CD4-positive, alpha-beta T cell treated with Interleukin-1 beta for 1 hour (primary cell): Measurements from ENCODE around the gene IFFO2.
A peak's percentile ranks its signal among the peaks of the same experiment; 100 is the strongest.

Experiments
- DNase-seq, 2 donors: peaks; one replicate each; pipeline ENCODE4 v3.0.0-alpha.2; 2020 to 2022

The IFFO2 gene

GRCh38 chr1:18956193-18957135 lies at the start of gene IFFO2:
IFFO2 (minus strand) TSS chr1:18956676; CDS start chr1:18956332, 344 bp downstream.
- DNase-seq, result peak; percentile 97 to 98

GRCh38 chr1:19006000-19006399 lies 49.5 kb upstream of the IFFO2 start:
- no peak for DNase-seq

GRCh38 chr1:19003371-19004290 lies 47.2 kb upstream of the IFFO2 start:
- DNase-seq, result no peak

GRCh38 chr1:19000065-19000464 lies 43.6 kb upstream of the IFFO2 start:
- DNase-seq, result no peak

GRCh38 chr1:18999359-18999758 lies 42.9 kb upstream of the IFFO2 start:
- no peak for DNase-seq

GRCh38 chr1:18998016-18998724 lies 41.7 kb upstream of the IFFO2 start:
- DNase-seq, result no peak

- DNase-seq, result no peak
Observed at GRCh38 chr1:18997508-18997907, 41.0 kb upstream of the IFFO2 start.

GRCh38 chr1:18996548-18997177 lies 40.2 kb upstream of the IFFO2 start:
- DNase-seq, result no peak

- no peak for DNase-seq
Observed at GRCh38 chr1:18994381-18994780, 37.9 kb upstream of the IFFO2 start.

GRCh38 chr1:18992646-18993045 lies 36.2 kb upstream of the IFFO2 start:
- DNase-seq, result no peak

- DNase-seq, result no peak
Observed at GRCh38 chr1:18991585-18991984, 35.1 kb upstream of the IFFO2 start.

- no peak for DNase-seq
Observed at GRCh38 chr1:18989896-18990295, 33.4 kb upstream of the IFFO2 start.

- no peak for DNase-seq
Observed at GRCh38 chr1:18989176-18989799, 32.8 kb upstream of the IFFO2 start.

GRCh38 chr1:18981242-18981641 lies 24.8 kb upstream of the IFFO2 start:
- DNase-seq, result no peak

GRCh38 chr1:18978706-18979105 lies 22.2 kb upstream of the IFFO2 start:
- DNase-seq, result no peak

- no peak for DNase-seq
Observed at GRCh38 chr1:18977428-18977827, 21.0 kb upstream of the IFFO2 start.

GRCh38 chr1:18976096-18976495 lies 19.6 kb upstream of the IFFO2 start:
- DNase-seq, result no peak

- no peak for DNase-seq
Observed at GRCh38 chr1:18974606-18975005, 18.1 kb upstream of the IFFO2 start.

GRCh38 chr1:18974005-18974404 lies 17.5 kb upstream of the IFFO2 start:
- DNase-seq, result no peak

- no peak for DNase-seq
Observed at GRCh38 chr1:18973446-18973955, 17.0 kb upstream of the IFFO2 start.

GRCh38 chr1:18972991-18973390 lies 16.5 kb upstream of the IFFO2 start:
- no peak for DNase-seq

GRCh38 chr1:18972531-18972930 lies 16.1 kb upstream of the IFFO2 start:
- peak in 1 of 2 donors; percentile 60 for DNase-seq
